ENCODE measurements around the gene S100PBP. TPM values are rescaled to one million over a fixed set of nuclear protein-coding genes. Genes with fewer than 3 reads are reported as not detected.
A peak's percentile ranks its signal among the peaks of the same experiment; 100 is the strongest.

Gene S100PBP
- total RNA-seq, 4 donors from 2014 or later = 25.4 to 46.9 (median 29.8) TPM

DNA sequence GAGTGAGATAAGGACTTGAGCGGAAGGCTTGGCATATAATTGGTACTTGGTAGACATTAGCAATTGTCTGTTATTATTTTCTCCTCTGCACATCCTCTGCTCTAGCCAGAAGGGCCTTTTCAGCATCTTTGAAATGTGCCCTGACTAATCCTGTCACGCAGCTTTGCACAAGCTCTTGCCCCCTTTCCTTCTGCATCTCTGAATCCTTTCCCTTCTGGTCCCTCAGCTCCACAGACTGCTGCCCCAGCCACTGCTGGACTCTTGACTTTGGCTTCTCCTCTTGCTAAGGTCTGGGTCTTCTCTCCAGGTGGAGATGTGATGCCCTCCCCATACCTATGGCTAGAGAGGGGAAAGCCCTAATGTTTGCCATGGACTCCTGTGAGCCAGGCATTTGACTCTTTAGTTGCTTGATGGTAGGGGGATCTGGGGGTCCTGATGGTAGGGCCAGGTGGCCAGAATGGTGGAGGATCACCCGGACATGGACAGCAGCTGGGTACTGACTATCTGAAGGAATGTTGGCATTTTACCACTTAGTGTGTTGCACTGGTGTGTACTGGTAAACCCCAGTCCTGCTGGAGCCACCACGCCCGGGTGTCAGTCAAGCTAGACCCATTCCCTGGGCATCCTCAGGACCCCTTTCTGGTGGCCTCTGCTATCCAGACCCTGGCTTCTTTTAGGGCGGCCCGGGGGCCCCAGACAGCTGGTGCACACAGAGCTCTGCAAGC lies 73.2 kb downstream of the S100PBP start:
- 85 to 89% methylated on average over 2 to 3 of the region's 7 CpGs for WGBS, 2 donors (ENCODE audit: low coverage in 1 of 2)
- no peaks in the 10 kb centered on the region for H3K9me3 ChIP-seq
- no peak for ATAC-seq
- H3K36me3 ChIP-seq = peaks cover 0 to 7% of the 10 kb centered on the region in 2 donors
- no peak overlapping the region for H3K27ac ChIP-seq
- H3K27me3 ChIP-seq = peaks cover 85% of the 10 kb centered on the region
- peaks cover 0 to 31% (median 13%) of the 10 kb centered on the region in 3 donors for H3K4me1 ChIP-seq
- TF ChIP-seq EP300 (IDR thresholded peaks at IDR 0.05) (no peak), POLR2A (IDR thresholded peaks at IDR 0.05) (no peak), CTCF (IDR thresholded peaks at IDR 0.05) (no peak), POLR2AphosphoS5 (IDR thresholded peaks at IDR 0.05) (no peak)
- no peak overlapping the region for H3K4me3 ChIP-seq

DNA sequence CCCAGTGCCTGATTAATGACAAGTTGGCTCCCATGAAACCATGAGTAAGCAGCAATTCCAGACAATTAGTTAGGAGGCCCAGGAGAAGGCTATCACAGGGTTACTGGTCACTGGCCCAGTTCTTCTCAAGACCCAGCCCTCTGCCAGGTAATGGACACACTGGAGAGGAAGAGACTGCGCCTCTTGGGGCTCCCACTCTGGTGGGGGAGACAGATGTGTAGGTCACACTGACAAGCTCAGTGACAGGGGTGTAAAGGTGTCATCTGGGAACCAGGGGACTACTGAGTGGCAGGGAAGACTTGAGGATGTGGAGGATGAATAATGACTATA lies 73.8 kb downstream of the S100PBP start:
- TF ChIP-seq EP300 (IDR thresholded peaks at IDR 0.05) (no peak), POLR2AphosphoS5 (IDR thresholded peaks at IDR 0.05) (no peak), POLR2A (IDR thresholded peaks at IDR 0.05) (no peak), CTCF (IDR thresholded peaks at IDR 0.05) (no peak)
- ATAC-seq = no peak
- WGBS, 2 donors (ENCODE audit: low coverage in 1 of 2) = no CpG with 5 or more reads among the region's 1 CpG
- no peak overlapping the region for H3K27ac ChIP-seq
- H3K36me3 ChIP-seq = peaks cover 0 to 7% of the 10 kb centered on the region in 2 donors
- H3K27me3 ChIP-seq = peaks cover 79% of the 10 kb centered on the region
- H3K4me1 ChIP-seq = peaks cover 0 to 26% (median 10%) of the 10 kb centered on the region in 3 donors
- no peak overlapping the region for H3K4me3 ChIP-seq
- H3K9me3 ChIP-seq = no peaks in the 10 kb centered on the region

- Histone ChIP-seq H3K27ac (no peak overlapping the region), H3K36me3 (peaks cover 0 to 7% of the 10 kb centered on the region in 2 donors), H3K4me3 (no peak overlapping the region), H3K9me3 (no peaks in the 10 kb centered on the region), H3K4me1 (peaks cover 0 to 22% (median 7%) of the 10 kb centered on the region in 3 donors), H3K27me3 (peaks cover 75% of the 10 kb centered on the region)
- no peak for ATAC-seq
- WGBS, 2 donors (ENCODE audit: low coverage in 1 of 2) = 75 to 80% methylated on average over 1 of the region's 3 CpGs
- TF ChIP-seq CTCF (IDR thresholded peaks at IDR 0.05) (no peak), EP300 (IDR thresholded peaks at IDR 0.05) (no peak), POLR2AphosphoS5 (IDR thresholded peaks at IDR 0.05) (no peak), POLR2A (IDR thresholded peaks at IDR 0.05) (no peak)
Measured at GRCh38 chr1:32891630-32892029, 74.2 kb downstream of the S100PBP start.

DNA sequence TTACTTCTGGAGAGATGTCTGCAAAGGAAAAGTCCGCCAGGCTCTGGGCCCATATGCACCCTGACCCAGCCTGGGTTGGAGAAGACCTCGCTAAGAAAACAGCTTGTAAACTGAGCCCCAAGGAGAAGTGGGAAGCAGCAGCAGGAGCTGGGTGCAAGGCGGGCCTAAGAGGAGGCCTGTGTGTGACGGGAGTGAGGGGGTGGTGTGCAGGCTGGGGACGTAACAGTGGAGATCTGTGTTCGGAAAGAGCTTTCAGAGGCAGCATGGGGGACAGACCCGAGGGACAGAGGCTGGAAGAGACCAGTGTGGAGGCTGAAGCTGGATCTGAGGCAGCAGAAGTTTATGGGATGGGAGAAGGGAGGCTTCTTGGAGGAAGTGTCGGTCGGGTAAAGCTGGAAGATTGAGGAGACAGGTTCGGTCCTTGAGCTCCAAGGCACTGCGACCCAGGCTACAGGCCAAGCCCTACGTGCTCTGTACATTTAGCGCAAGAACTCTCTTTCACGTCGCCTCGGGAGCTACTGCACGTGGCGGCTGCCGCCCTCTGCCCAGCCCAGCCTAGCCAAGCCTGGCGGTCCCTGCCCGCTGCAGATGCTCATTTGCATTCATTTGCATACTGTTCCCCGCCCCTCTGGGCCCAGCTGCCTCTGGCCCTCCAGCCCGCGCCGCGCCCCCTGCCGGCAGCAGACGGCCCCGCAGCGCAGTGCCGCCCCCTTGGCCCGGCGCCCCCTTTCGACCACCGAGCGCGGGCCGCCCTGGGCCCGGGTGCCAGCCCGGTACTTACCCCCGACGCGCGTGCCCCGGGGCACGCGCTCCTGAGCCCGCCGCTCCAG lies 75.1 kb downstream of the S100PBP start:
- Histone ChIP-seq H3K9me3 (no peaks in the 10 kb centered on the region), H3K27ac (no peak overlapping the region), H3K4me1 (peaks cover 0 to 18% (median 7%) of the 10 kb centered on the region in 3 donors), H3K27me3 (peaks cover 66% of the 10 kb centered on the region), H3K4me3 (peak overlapping the region; percentile 6 to 52), H3K36me3 (peaks cover 0 to 7% of the 10 kb centered on the region in 2 donors)
- WGBS, 2 donors (ENCODE audit: low coverage in 1 of 2) = 38 to 61% methylated on average over 10 to 14 of the region's 49 CpGs
- ATAC-seq = peak; percentile 25
- TF ChIP-seq POLR2A (IDR thresholded peaks at IDR 0.05) = no peak
- TF ChIP-seq CTCF (IDR thresholded peaks at IDR 0.05) = peak in 2 of 4 experiments; percentile 43 to 55
- TF ChIP-seq POLR2AphosphoS5 (IDR thresholded peaks at IDR 0.05) = no peak
